PC-3 (cell line): ENCODE data around the gene GNPTG.

Experiments
- CTCF ChIP-seq: fragments of 300-600 bp; sonication (generic); conservative IDR thresholded peaks from 2 replicates; pipeline ENCODE4 v1.5.1; 2017; ENCODE audit warnings: antibody characterized with exemption, low read depth, mild to moderate bottlenecking, low read length
- EZH2phosphoT487 ChIP-seq: fragments of 300-600 bp; sonication (generic); IDR thresholded peaks from 2 replicates; pipeline ENCODE4 v1.6.1; 2018; ENCODE audit warnings: mild to moderate bottlenecking, antibody characterized with exemption, low read length, borderline replicate concordance

- TF ChIP-seq CTCF (no peak), EZH2phosphoT487 (no peak)
Observed at GRCh38 chr16:1345651-1346421, 5.9 kb upstream of the GNPTG start.
